ENCODE results near the gene NOTCH2. TPM values are rescaled to one million over a fixed set of nuclear protein-coding genes. Genes with fewer than 3 reads are reported as not detected.

The NOTCH2 gene
- total RNA-seq, 1 experiment from 2014 or later, result 62.9 TPM

DNA sequence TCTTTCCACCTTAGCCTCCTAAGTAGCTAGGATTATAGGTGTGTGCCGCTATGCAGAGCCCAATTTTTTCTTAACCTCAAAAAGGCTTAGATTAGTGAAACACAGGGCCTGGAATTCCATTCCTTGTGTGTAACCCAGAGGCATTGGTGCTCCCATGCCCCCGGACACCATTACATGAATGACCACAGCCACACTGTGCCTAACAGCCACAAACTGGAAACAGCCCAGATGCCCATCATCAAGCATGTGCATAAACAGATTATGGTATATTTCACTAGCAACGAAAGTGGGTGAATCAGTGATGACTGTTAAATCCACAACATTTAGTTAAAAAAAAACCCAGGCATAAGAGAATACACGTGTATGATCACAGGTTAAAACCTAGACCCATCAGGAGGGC lies 197.6 kb downstream of the NOTCH2 start:
- ChIA-PET CTCF (interaction anchor here (0.7 to 1.2 kb wide), 2 partner anchors 63 to 1790 kb away, joined by 3 read pairs; no protein-coding TSS in a partner anchor), RAD21 (ENCODE audit: low non-redundant PET in 1 of 2, low total read pairs in 2 of 2, uncharacterized antibody in 2 of 2, unreplicated experiment in 2 of 2) (no interaction called here), POLR2A (no interaction called here)
- Histone ChIP-seq H3K27ac (ENCODE audit: low read depth, low read length) (no peak overlapping the region), H3K4me3 (replicated peaks in 1 of 2; ENCODE audit: low read depth in 1 of 2, low read length in 2 of 2) (no peak overlapping the region), H3K9me3 (ENCODE audit: control insufficient read depth in 1 of 2, insufficient read depth in 1 of 2, low read depth in 1 of 2, low read length in 2 of 2) (no peaks in the 10 kb centered on the region), H3K4me2 (ENCODE audit: low read length) (no peak overlapping the region), H3K79me2 (ENCODE audit: insufficient read depth, low read length) (no peaks in the 10 kb centered on the region), H3K4me1 (ENCODE audit: control insufficient read depth in 1 of 2, insufficient read depth in 2 of 2, low read length in 2 of 2) (peaks cover 0 to 4% of the 10 kb centered on the region in 2 experiments; a peak in 2 of 4 replicates), H3K9ac (ENCODE audit: low read length) (no peak overlapping the region), H3K36me3 (ENCODE audit: control insufficient read depth in 1 of 2, insufficient read depth in 2 of 2, low read length in 2 of 2) (no peaks in the 10 kb centered on the region), H2AFZ (ENCODE audit: low read depth, low read length, poor library complexity, severe bottlenecking) (no peak overlapping the region), H3K27me3 (ENCODE audit: insufficient read depth, low read length) (no peaks in the 10 kb centered on the region), H3K9me2 (ENCODE audit: insufficient read depth) (no peaks in the 10 kb centered on the region), H4K20me1 (ENCODE audit: insufficient read depth) (no peaks in the 10 kb centered on the region)
- ATAC-seq (no peak), DNase-seq (ENCODE audit: low read depth, low spot score) (no peak)
- no TSS peak for BruUV-seq (replicated peaks)
- intact Hi-C loops (cut with micrococcal nuclease), result loop anchor here (1.0 to 10.0 kb wide), 2 partner anchors 96 to 273 kb away; no protein-coding TSS in a partner anchor
- TF ChIP-seq ZBTB33 (IDR thresholded peaks at IDR 0.05; ENCODE audit: extremely low read depth, insufficient replicate concordance, low read length), result no peak
- TF ChIP-seq ELF1 (IDR thresholded peaks at IDR 0.05; ENCODE audit: borderline replicate concordance, low read depth), result no peak
- TF ChIP-seq SIN3A (IDR thresholded peaks at IDR 0.05; ENCODE audit: low read depth), result no peak
- TF ChIP-seq EGR1 (IDR thresholded peaks at IDR 0.05; ENCODE audit: low read depth), result no peak
- TF ChIP-seq POLR2A (IDR thresholded peaks at IDR 0.05; ENCODE audit: borderline replicate concordance, extremely low read depth, insufficient read depth, insufficient read length), result no peak
- TF ChIP-seq JUND (IDR thresholded peaks at IDR 0.05), result no peak
- TF ChIP-seq, protein P1, sequence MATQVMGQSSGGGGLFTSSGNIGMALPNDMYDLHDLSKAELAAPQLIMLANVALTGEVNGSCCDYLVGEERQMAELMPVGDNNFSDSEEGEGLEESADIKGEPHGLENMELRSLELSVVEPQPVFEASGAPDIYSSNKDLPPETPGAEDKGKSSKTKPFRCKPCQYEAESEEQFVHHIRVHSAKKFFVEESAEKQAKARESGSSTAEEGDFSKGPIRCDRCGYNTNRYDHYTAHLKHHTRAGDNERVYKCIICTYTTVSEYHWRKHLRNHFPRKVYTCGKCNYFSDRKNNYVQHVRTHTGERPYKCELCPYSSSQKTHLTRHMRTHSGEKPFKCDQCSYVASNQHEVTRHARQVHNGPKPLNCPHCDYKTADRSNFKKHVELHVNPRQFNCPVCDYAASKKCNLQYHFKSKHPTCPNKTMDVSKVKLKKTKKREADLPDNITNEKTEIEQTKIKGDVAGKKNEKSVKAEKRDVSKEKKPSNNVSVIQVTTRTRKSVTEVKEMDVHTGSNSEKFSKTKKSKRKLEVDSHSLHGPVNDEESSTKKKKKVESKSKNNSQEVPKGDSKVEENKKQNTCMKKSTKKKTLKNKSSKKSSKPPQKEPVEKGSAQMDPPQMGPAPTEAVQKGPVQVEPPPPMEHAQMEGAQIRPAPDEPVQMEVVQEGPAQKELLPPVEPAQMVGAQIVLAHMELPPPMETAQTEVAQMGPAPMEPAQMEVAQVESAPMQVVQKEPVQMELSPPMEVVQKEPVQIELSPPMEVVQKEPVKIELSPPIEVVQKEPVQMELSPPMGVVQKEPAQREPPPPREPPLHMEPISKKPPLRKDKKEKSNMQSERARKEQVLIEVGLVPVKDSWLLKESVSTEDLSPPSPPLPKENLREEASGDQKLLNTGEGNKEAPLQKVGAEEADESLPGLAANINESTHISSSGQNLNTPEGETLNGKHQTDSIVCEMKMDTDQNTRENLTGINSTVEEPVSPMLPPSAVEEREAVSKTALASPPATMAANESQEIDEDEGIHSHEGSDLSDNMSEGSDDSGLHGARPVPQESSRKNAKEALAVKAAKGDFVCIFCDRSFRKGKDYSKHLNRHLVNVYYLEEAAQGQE (IDR thresholded peaks at IDR 0.05; ENCODE audit: low read depth), result no peak

Data from HCT116 (cell line).